Kidney (tissue), 14 donors: ENCODE results near the gene C1QL2. TPM values are rescaled to one million over a fixed set of nuclear protein-coding genes. Genes with fewer than 3 reads are reported as not detected.

Experiments
- DNase-seq, 5 donors: peaks; one replicate each; pipeline ENCODE4 v3.0.0-alpha.2; 2013 to 2020
- FAIRE-seq: peaks from 2 replicates; lab custom pipeline; 2012; peaks lifted over from hg19 to GRCh38; lab: Jason Lieb, UNC
- H3K27ac ChIP-seq, 2 donors: one replicate each; pipeline ENCODE4 v1.7.0; 2013; ENCODE audit warnings: low read depth in 2 of 2, low read length in 2 of 2, inconsistent platforms in 1 of 2
- H3K27me3 ChIP-seq: one replicate; pipeline ENCODE4 v1.7.1; 2013; ENCODE audit warnings: low read length, inconsistent platforms; ENCODE audit not compliant: control insufficient read depth, insufficient read depth
- H3K36me3 ChIP-seq, 3 donors: one replicate each; pipeline versions ENCODE4 v1.7.0 to v1.7.1; 2013; ENCODE audit warnings: low read length in 3 of 3, control low read depth in 1 of 3, inconsistent platforms in 1 of 3; ENCODE audit not compliant: insufficient read depth in 3 of 3, control insufficient read depth in 2 of 3
- H3K4me1 ChIP-seq, 3 donors: one replicate each; pipeline versions ENCODE4 v1.7.0 to v1.7.1; 2013; ENCODE audit warnings: low read length in 3 of 3, inconsistent platforms in 1 of 3, low read depth in 1 of 3; ENCODE audit not compliant: control insufficient read depth in 2 of 3, insufficient read depth in 2 of 3
- H3K4me3 ChIP-seq, 3 donors: one replicate each; pipeline versions ENCODE4 v1.7.0 to v1.8.1; 2013; ENCODE audit warnings: low read length in 3 of 3, control low read depth in 1 of 3, inconsistent platforms in 1 of 3
- H3K9ac ChIP-seq, 3 donors: one replicate each; pipeline versions ENCODE4 v1.7.0 to v1.7.1; 2013; ENCODE audit warnings: low read length in 3 of 3, control low read depth in 1 of 3, inconsistent platforms in 1 of 3
- H3K9me3 ChIP-seq, 3 donors: one replicate each; pipeline versions ENCODE4 v1.7.0 to v1.7.1; 2013; ENCODE audit warnings: low read length in 3 of 3, control low read depth in 1 of 3, inconsistent platforms in 1 of 3; ENCODE audit not compliant: control insufficient read depth in 2 of 3, insufficient read depth in 1 of 3
- CTCF ChIP-seq: IDR thresholded peaks from 3 replicates; pipeline ENCODE4 v1.5.1; 2012; ENCODE audit warnings: mild to moderate bottlenecking, moderate library complexity, borderline replicate concordance; ENCODE audit not compliant: insufficient read depth; ENCODE audit errors: extremely low read depth
- intact Hi-C: fragments of 100-400 bp; cut with DNase I; formaldehyde crosslinking; loops from one replicate; pipeline ENCODE4 v1.11.1; 2022
- polyA plus RNA-seq: library from polyadenylated mRNA; stranded (reverse); fragments of 350-450 nt; fragmentation: Illumina TruSeq; extraction: RNeasy Lipid Tissue Mini Kit (QIAGEN cat#74804); gene quantifications from one replicate; pipeline ENCODE4 v1.2.3, GENCODE V29; 2014; ENCODE audit warnings: low read depth, low replicate concordance; ENCODE audit not compliant: insufficient read depth
- total RNA-seq: library from RNA; stranded (reverse); fragmentation: NEBNext Ultra II Directional; extraction: Animal tissue kit (Norgen Biotek cat#: 25700); gene quantifications from one replicate; pipeline ENCODE4 v1.2.1, GENCODE V29; 2021
- donor health status: control.
- donor health status: control.
- donor health status: control.
- donor health status: control.
- donor health status: control.
- donor health status: DM: yes; HTN: yes; CAD: no.
- donor health status: Normal renal cell carcinoma (clear cell type).

C1QL2 gene
- total and polyA plus RNA-seq, 2 donors from 2014 or later, result not detected

DNA sequence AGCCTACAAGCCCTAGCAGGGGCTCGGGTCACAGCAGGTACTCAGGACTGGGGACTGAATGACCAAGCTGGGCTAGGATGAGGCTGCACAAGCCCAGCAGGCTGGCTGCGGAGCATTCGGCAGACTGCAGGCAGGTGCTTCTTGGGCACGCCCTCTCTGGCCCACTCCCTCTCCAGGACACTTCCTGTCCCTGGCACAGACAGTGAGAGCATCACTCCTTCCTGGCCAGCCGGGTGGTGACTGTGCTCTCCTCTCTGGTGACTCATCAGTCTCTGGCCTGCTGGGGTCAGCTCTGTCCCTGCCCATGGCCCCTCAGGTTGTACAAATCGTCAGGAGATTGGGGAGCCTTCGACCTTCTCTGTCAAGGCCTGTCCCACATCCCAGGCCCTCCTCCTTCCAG, 22.5 kb downstream of the C1QL2 start:
- no peaks in the 10 kb centered on the region for H3K36me3 ChIP-seq
- no peak overlapping the region for H3K4me3 ChIP-seq
- no peak overlapping the region for H3K9ac ChIP-seq
- H3K27ac ChIP-seq, result no peak overlapping the region
- no peaks in the 10 kb centered on the region for H3K9me3 ChIP-seq
- H3K4me1 ChIP-seq, result no peaks in the 10 kb centered on the region
- no peak for FAIRE-seq
- no peak for TF ChIP-seq CTCF
- DNase-seq, result no peak
- H3K27me3 ChIP-seq, result no peaks in the 10 kb centered on the region
- intact Hi-C loops, result no loop called here

DNA sequence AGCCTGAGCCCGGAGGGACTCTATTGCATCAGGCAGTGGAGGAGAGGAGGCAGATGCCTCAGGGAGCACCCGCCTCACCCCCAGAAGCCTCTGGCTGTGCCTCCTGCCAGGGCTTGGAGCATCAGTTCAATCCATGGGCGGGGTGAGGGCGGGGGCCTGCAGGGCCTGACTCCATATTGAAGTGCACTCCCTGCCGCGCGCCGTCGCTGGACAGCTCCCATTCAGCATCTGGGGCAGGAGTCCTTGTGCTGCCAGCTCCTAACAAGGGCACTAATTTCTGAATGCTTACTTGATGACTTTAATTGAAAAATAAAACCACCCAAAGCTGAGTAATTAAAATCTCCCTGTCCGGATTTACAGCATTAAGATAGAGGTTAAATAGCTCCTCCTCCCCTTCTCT, 23.8 kb downstream of the C1QL2 start:
- no peak for TF ChIP-seq CTCF
- Histone ChIP-seq H3K9me3 (no peaks in the 10 kb centered on the region), H3K27ac (no peak overlapping the region), H3K4me1 (no peaks in the 10 kb centered on the region), H3K9ac (no peak overlapping the region), H3K4me3 (no peak overlapping the region), H3K27me3 (no peaks in the 10 kb centered on the region), H3K36me3 (no peaks in the 10 kb centered on the region)
- FAIRE-seq (no peak), DNase-seq (no peak)
- intact Hi-C loops, result no loop called here

GRCh38 chr2:119126650-119127049, 31.9 kb downstream of the C1QL2 start:
- Histone ChIP-seq H3K4me1 (no peaks in the 10 kb centered on the region), H3K9me3 (no peaks in the 10 kb centered on the region), H3K4me3 (no peak overlapping the region), H3K27me3 (no peaks in the 10 kb centered on the region), H3K9ac (no peak overlapping the region), H3K36me3 (no peaks in the 10 kb centered on the region), H3K27ac (no peak overlapping the region)
- intact Hi-C loops, result no loop called here
- no peak for DNase-seq
- TF ChIP-seq CTCF, result peak; percentile 21
- no peak for FAIRE-seq

- H3K9ac ChIP-seq, result no peak overlapping the region
- H3K36me3 ChIP-seq, result no peaks in the 10 kb centered on the region
- no peaks in the 10 kb centered on the region for H3K9me3 ChIP-seq
- DNase-seq (no peak), FAIRE-seq (no peak)
- H3K4me1 ChIP-seq, result no peaks in the 10 kb centered on the region
- H3K27me3 ChIP-seq, result no peaks in the 10 kb centered on the region
- intact Hi-C loops, result no loop called here
- no peak overlapping the region for H3K27ac ChIP-seq
- no peak overlapping the region for H3K4me3 ChIP-seq
- TF ChIP-seq CTCF, result no peak
These were observed 35.2 kb downstream of the C1QL2 start for GRCh38 chr2:119123389-119123788.
